HL-60 (cell line): Measurements from ENCODE around the gene CWC15.

Experiments used
- DNase-seq, 2 experiments: peaks; one replicate each; pipeline ENCODE4 v3.0.0-alpha.2; 2010 to 2020; ENCODE audit warnings: low read depth in 1 of 2, low spot score in 1 of 2
- H3K27ac ChIP-seq: fragments of 250-450 bp; sonication (Bioruptor Pico); replicated peaks from 2 replicates; pipeline ENCODE4 v1.5.1; 2020; ENCODE audit warnings: mild to moderate bottlenecking, moderate library complexity
- H3K27me3 ChIP-seq: fragments of 250-450 bp; sonication (Bioruptor Pico); 2 replicates; pipeline ENCODE4 v1.5.1; 2021; ENCODE audit warnings: mild to moderate bottlenecking, moderate library complexity; ENCODE audit not compliant: insufficient read depth, poor library complexity, severe bottlenecking
- H3K4me3 ChIP-seq: replicated peaks from 2 replicates; pipeline ENCODE4 v1.5.1; 2011; ENCODE audit warnings: mild to moderate bottlenecking, control low read depth, low read length; ENCODE audit not compliant: insufficient read depth
- GABPA ChIP-seq: IDR thresholded peaks from 2 replicates; pipeline ENCODE4 v1.6.1; 2012; ENCODE audit warnings: low read depth
- POLR2AphosphoS5 ChIP-seq: IDR thresholded peaks from 2 replicates; pipeline ENCODE4 v1.6.1; 2012; ENCODE audit warnings: low read depth
- SPI1 ChIP-seq: IDR thresholded peaks from 2 replicates; pipeline ENCODE4 v1.6.1; 2012; ENCODE audit warnings: low read depth, mild to moderate bottlenecking, borderline replicate concordance
- TF ChIP-seq, protein P1 (sequence below): IDR thresholded peaks from one replicate; pipeline ENCODE4 v1.5.1; 2011; ENCODE audit warnings: low read length, control low read depth, inconsistent platforms; ENCODE audit not compliant: insufficient read depth
- TF ChIP-seq, protein P2 (sequence below): IDR thresholded peaks from 2 replicates; pipeline ENCODE4 v1.6.1; 2012; ENCODE audit warnings: low read depth; ENCODE audit not compliant: insufficient replicate concordance

The CWC15 gene

GRCh38 chr11:94993400-94993943 lies 20.1 kb upstream of the CWC15 start:
- TF ChIP-seq SPI1 (no peak), GABPA (no peak), POLR2AphosphoS5 (no peak)
- TF ChIP-seq, protein P1, sequence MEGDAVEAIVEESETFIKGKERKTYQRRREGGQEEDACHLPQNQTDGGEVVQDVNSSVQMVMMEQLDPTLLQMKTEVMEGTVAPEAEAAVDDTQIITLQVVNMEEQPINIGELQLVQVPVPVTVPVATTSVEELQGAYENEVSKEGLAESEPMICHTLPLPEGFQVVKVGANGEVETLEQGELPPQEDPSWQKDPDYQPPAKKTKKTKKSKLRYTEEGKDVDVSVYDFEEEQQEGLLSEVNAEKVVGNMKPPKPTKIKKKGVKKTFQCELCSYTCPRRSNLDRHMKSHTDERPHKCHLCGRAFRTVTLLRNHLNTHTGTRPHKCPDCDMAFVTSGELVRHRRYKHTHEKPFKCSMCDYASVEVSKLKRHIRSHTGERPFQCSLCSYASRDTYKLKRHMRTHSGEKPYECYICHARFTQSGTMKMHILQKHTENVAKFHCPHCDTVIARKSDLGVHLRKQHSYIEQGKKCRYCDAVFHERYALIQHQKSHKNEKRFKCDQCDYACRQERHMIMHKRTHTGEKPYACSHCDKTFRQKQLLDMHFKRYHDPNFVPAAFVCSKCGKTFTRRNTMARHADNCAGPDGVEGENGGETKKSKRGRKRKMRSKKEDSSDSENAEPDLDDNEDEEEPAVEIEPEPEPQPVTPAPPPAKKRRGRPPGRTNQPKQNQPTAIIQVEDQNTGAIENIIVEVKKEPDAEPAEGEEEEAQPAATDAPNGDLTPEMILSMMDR, result no peak

GRCh38 chr11:94988748-94989147 lies 15.4 kb upstream of the CWC15 start:
- no peak for TF ChIP-seq POLR2AphosphoS5
- TF ChIP-seq, protein P2, sequence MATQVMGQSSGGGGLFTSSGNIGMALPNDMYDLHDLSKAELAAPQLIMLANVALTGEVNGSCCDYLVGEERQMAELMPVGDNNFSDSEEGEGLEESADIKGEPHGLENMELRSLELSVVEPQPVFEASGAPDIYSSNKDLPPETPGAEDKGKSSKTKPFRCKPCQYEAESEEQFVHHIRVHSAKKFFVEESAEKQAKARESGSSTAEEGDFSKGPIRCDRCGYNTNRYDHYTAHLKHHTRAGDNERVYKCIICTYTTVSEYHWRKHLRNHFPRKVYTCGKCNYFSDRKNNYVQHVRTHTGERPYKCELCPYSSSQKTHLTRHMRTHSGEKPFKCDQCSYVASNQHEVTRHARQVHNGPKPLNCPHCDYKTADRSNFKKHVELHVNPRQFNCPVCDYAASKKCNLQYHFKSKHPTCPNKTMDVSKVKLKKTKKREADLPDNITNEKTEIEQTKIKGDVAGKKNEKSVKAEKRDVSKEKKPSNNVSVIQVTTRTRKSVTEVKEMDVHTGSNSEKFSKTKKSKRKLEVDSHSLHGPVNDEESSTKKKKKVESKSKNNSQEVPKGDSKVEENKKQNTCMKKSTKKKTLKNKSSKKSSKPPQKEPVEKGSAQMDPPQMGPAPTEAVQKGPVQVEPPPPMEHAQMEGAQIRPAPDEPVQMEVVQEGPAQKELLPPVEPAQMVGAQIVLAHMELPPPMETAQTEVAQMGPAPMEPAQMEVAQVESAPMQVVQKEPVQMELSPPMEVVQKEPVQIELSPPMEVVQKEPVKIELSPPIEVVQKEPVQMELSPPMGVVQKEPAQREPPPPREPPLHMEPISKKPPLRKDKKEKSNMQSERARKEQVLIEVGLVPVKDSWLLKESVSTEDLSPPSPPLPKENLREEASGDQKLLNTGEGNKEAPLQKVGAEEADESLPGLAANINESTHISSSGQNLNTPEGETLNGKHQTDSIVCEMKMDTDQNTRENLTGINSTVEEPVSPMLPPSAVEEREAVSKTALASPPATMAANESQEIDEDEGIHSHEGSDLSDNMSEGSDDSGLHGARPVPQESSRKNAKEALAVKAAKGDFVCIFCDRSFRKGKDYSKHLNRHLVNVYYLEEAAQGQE, result no peak
- TF ChIP-seq SPI1, result no peak
- no peak for TF ChIP-seq GABPA
- TF ChIP-seq, protein P1, result no peak
- H3K27me3 ChIP-seq, result peaks cover 6% of the 10 kb centered on the region
- no peak overlapping the region for H3K27ac ChIP-seq
- no peak for DNase-seq
- H3K4me3 ChIP-seq, result no peak overlapping the region

More at GRCh38 chr11:94993400-94993943, 20.1 kb upstream of the CWC15 start:
- H3K27ac ChIP-seq, result no peak overlapping the region
- H3K4me3 ChIP-seq, result no peak overlapping the region
- peaks cover 11% of the 10 kb centered on the region for H3K27me3 ChIP-seq
- DNase-seq, result no peak

GRCh38 chr11:94987378-94987777 lies 14.0 kb upstream of the CWC15 start:
- H3K27ac ChIP-seq, result no peak overlapping the region
- H3K4me3 ChIP-seq, result no peak overlapping the region
- H3K27me3 ChIP-seq, result peaks cover 6% of the 10 kb centered on the region
- TF ChIP-seq SPI1 (no peak), GABPA (no peak), POLR2AphosphoS5 (no peak)
- TF ChIP-seq, protein P2, result no peak
- TF ChIP-seq, protein P1, result no peak
- DNase-seq, result no peak

GRCh38 chr11:94975599-94975998 lies 2.2 kb upstream of the CWC15 start:
- DNase-seq, result no peak
- TF ChIP-seq GABPA (no peak), POLR2AphosphoS5 (no peak), SPI1 (no peak)
- TF ChIP-seq, protein P1, result no peak
- TF ChIP-seq, protein P2, result no peak
- no peaks in the 10 kb centered on the region for H3K27me3 ChIP-seq

More at GRCh38 chr11:94975599-94975998, 2.2 kb upstream of the CWC15 start:
- Histone ChIP-seq H3K4me3 (no peak overlapping the region), H3K27ac (no peak overlapping the region)
